H1 (cell line): ENCODE measurements around the gene SHC1. TPM values are rescaled to one million over a fixed set of nuclear protein-coding genes. Genes with fewer than 3 reads are reported as not detected.
A peak's percentile ranks its signal among the peaks of the same experiment; 100 is the strongest.

ENCODE experiments used
- CTCF ChIA-PET: fragments of 300-600 bp; sonication (Branson Sonifier 250); formaldehyde crosslinking; loops from one replicate; lab custom pipeline; 2021; ENCODE audit not compliant: partially characterized antibody; lab: Charles Lee
- POLR2A ChIA-PET: fragments of 300-600 bp; sonication (Branson Sonifier 250); formaldehyde crosslinking; loops from one replicate; lab custom pipeline; 2021; ENCODE audit warnings: inconsistent platforms; ENCODE audit not compliant: partially characterized antibody; lab: Charles Lee
- DNase-seq, 2 experiments: peaks; one replicate each; pipeline versions ENCODE4 v3.0.0 to v3.0.0-alpha.2; 2010 to 2022; ENCODE audit warnings: low spot score in 2 of 2, low read depth in 1 of 2, mixed read lengths in 1 of 2
- FAIRE-seq: peaks from 2 replicates; lab custom pipeline; 2011; peaks lifted over from hg19 to GRCh38; lab: Jason Lieb, UNC
- H2AFZ ChIP-seq: 2 replicates; pipeline ENCODE4 v1.8.1; 2012; ENCODE audit warnings: low read length, inconsistent platforms
- H2AK5ac ChIP-seq: 2 replicates; pipeline ENCODE4 v1.6.1; 2013; ENCODE audit warnings: low read depth, low read length
- H2BK120ac ChIP-seq: replicated peaks from 2 replicates; pipeline ENCODE3; 2013; ENCODE audit warnings: low read depth, low read length, inconsistent platforms
- H2BK12ac ChIP-seq: 2 replicates; pipeline ENCODE4 v1.6.1; 2013; ENCODE audit warnings: low read depth, low read length
- H2BK15ac ChIP-seq: 2 replicates; pipeline ENCODE4 v1.6.1; 2013; ENCODE audit warnings: low read length
- H2BK20ac ChIP-seq: 2 replicates; pipeline ENCODE4 v1.6.1; 2013; ENCODE audit warnings: low read length
- H2BK5ac ChIP-seq: 2 replicates; pipeline ENCODE4 v1.6.1; 2013; ENCODE audit warnings: low read depth, low read length
- H3K14ac ChIP-seq: 2 replicates; pipeline ENCODE4 v1.6.1; 2013; ENCODE audit warnings: inconsistent platforms; ENCODE audit not compliant: insufficient read length
- H3K18ac ChIP-seq: 2 replicates; pipeline ENCODE4 v1.6.1; 2013; ENCODE audit warnings: low read length; ENCODE audit errors: extremely low read depth
- H3K23ac ChIP-seq: 2 replicates; pipeline ENCODE4 v1.6.1; 2013; ENCODE audit warnings: inconsistent platforms; ENCODE audit not compliant: insufficient read length
- H3K23me2 ChIP-seq: 2 replicates; pipeline ENCODE4 v1.6.1; 2013; ENCODE audit warnings: low read depth, low read length
- H3K27ac ChIP-seq: 2 replicates; pipeline ENCODE4 v1.6.1; 2011; ENCODE audit warnings: low read depth, low read length, inconsistent platforms
- H3K27me3 ChIP-seq, 4 experiments: replicated peaks in 1 of 4; 1 replicate in 1 of 4; 2 replicates in 3 of 4; pipeline versions ENCODE4 v1.6.1 to v1.8.1; 2011 to 2013; ENCODE audit warnings: low read length in 3 of 4, mild to moderate bottlenecking in 3 of 4, inconsistent platforms in 2 of 4, mixed read lengths in 2 of 4, moderate library complexity in 1 of 4; ENCODE audit not compliant: control insufficient read depth in 3 of 4, insufficient read depth in 3 of 4; ENCODE audit errors: extremely low read depth in 1 of 4
- H3K36me3 ChIP-seq, 4 experiments: 2 replicates each; pipeline versions ENCODE4 v1.6.1 to v1.8.1; 2011 to 2013; ENCODE audit warnings: mild to moderate bottlenecking in 4 of 4, low read length in 3 of 4, moderate library complexity in 2 of 4, control low read depth in 1 of 4, inconsistent platforms in 1 of 4; ENCODE audit not compliant: insufficient read depth in 4 of 4, control insufficient read depth in 2 of 4
- H3K4ac ChIP-seq: replicated peaks from 2 replicates; pipeline ENCODE3; 2013; ENCODE audit warnings: low read length, low read depth, mixed read lengths, inconsistent platforms; ENCODE audit not compliant: insufficient read length
- H3K4me1 ChIP-seq, 4 experiments: replicated peaks in 1 of 4; 1 replicate in 1 of 4; 2 replicates in 3 of 4; pipeline versions ENCODE4 v1.6.1 to v1.8.1; 2011 to 2013; ENCODE audit warnings: low read length in 3 of 4, inconsistent platforms in 2 of 4, mixed read lengths in 1 of 4; ENCODE audit not compliant: insufficient read depth in 4 of 4, control insufficient read depth in 3 of 4
- H3K4me2 ChIP-seq, 2 experiments: 2 replicates each; pipeline versions ENCODE4 v1.6.1 to v1.8.1; 2011 to 2013; ENCODE audit warnings: low read depth in 2 of 2, low read length in 2 of 2, control low read depth in 1 of 2, inconsistent platforms in 1 of 2, mild to moderate bottlenecking in 1 of 2; ENCODE audit not compliant: insufficient read depth in 1 of 2
- H3K4me3 ChIP-seq, 4 experiments: fragments of 200-600, 300-600 bp in 1 of 4; sonication (generic), shearing (Covaris generic), sonication (Bioruptor Twin) in 1 of 4; 2 replicates each; pipeline versions ENCODE4 v1.5.1 to v1.8.1; 2011 to 2016; ENCODE audit warnings: low read length in 4 of 4, low read depth in 3 of 4, control low read depth in 2 of 4, inconsistent platforms in 2 of 4, mild to moderate bottlenecking in 2 of 4, mixed read lengths in 1 of 4, moderate library complexity in 1 of 4; ENCODE audit not compliant: insufficient read depth in 2 of 4; ENCODE audit errors: extremely low read depth in 1 of 4
- H3K56ac ChIP-seq: replicated peaks from 2 replicates; pipeline ENCODE3; 2013; ENCODE audit warnings: low read depth, mild to moderate bottlenecking, mixed read lengths, low read length, inconsistent platforms; ENCODE audit not compliant: insufficient read length
- H3K79me1 ChIP-seq: 2 replicates; pipeline ENCODE4 v1.6.1; 2013; ENCODE audit warnings: low read depth, low read length, control low read depth
- H3K79me2 ChIP-seq, 2 experiments: 2 replicates each; pipeline versions ENCODE4 v1.6.1 to v1.8.1; 2012 to 2013; ENCODE audit warnings: low read length in 2 of 2, mild to moderate bottlenecking in 2 of 2, inconsistent platforms in 1 of 2; ENCODE audit not compliant: insufficient read depth in 2 of 2, control insufficient read depth in 1 of 2
- H3K9ac ChIP-seq, 4 experiments: replicated peaks in 1 of 4; 1 replicate in 1 of 4; 2 replicates in 3 of 4; pipeline versions ENCODE4 v1.6.1 to v1.8.1; 2011 to 2013; ENCODE audit warnings: low read depth in 3 of 4, low read length in 3 of 4, control low read depth in 2 of 4, mild to moderate bottlenecking in 2 of 4, moderate library complexity in 2 of 4, inconsistent platforms in 1 of 4; ENCODE audit errors: extremely low read depth in 1 of 4
- H3K9me3 ChIP-seq, 2 experiments: 2 replicates each; pipeline versions ENCODE4 v1.6.1 to v1.8.1; 2012 to 2013; ENCODE audit warnings: mild to moderate bottlenecking in 2 of 2, moderate library complexity in 2 of 2, control low read depth in 1 of 2, inconsistent platforms in 1 of 2, low read depth in 1 of 2, low read length in 1 of 2, mixed read lengths in 1 of 2; ENCODE audit not compliant: insufficient read depth in 2 of 2
- H4K20me1 ChIP-seq, 2 experiments: replicated peaks in 1 of 2; 2 replicates each; pipeline versions ENCODE3 to v1.8.1; 2011 to 2013; ENCODE audit warnings: inconsistent platforms in 2 of 2, low read length in 2 of 2, mild to moderate bottlenecking in 1 of 2; ENCODE audit not compliant: insufficient read depth in 2 of 2, control insufficient read depth in 1 of 2
- H4K5ac ChIP-seq: 2 replicates; pipeline ENCODE4 v1.6.1; 2013; ENCODE audit warnings: low read length, low read depth, mixed read lengths, inconsistent platforms; ENCODE audit not compliant: insufficient read length
- H4K8ac ChIP-seq: 2 replicates; pipeline ENCODE4 v1.8.0; 2013; ENCODE audit warnings: mild to moderate bottlenecking, moderate library complexity, low read length, inconsistent platforms; ENCODE audit not compliant: insufficient read depth; ENCODE audit errors: extremely low read depth
- H4K91ac ChIP-seq: replicated peaks from 2 replicates; pipeline ENCODE3; 2013; ENCODE audit warnings: low read length, mixed read lengths, inconsistent platforms; ENCODE audit not compliant: insufficient read length
- CEBPB ChIP-seq: IDR thresholded peaks from 2 replicates; pipeline ENCODE4 v1.6.1; 2012; ENCODE audit warnings: low read depth, low read length
- CHD2 ChIP-seq: IDR thresholded peaks from 2 replicates; pipeline ENCODE4 v1.6.1; 2012; ENCODE audit warnings: low read length, improper control_type of control experiment
- CTBP2 ChIP-seq: IDR thresholded peaks from 2 replicates; pipeline ENCODE4 v1.7.0; 2011; ENCODE audit warnings: borderline replicate concordance, mild to moderate bottlenecking, moderate library complexity, mixed read lengths, low read length; ENCODE audit not compliant: insufficient read depth, insufficient read length
- EGR1 ChIP-seq: IDR thresholded peaks from 2 replicates; pipeline ENCODE4 v1.6.1; 2011; ENCODE audit warnings: low read depth, low read length, borderline replicate concordance
- GABPA ChIP-seq: IDR thresholded peaks from 2 replicates; pipeline ENCODE4 v1.6.1; 2011; ENCODE audit warnings: mild to moderate bottlenecking, low read length, moderate library complexity, borderline replicate concordance; ENCODE audit not compliant: insufficient read depth
- GTF2F1 ChIP-seq: IDR thresholded peaks from 2 replicates; pipeline ENCODE4 v1.6.1; 2012; ENCODE audit warnings: low read depth, low read length, improper control_type of control experiment, borderline replicate concordance
- KDM1A ChIP-seq: fragments of 200-600, 300-600 bp; sonication (generic); IDR thresholded peaks from 2 replicates; pipeline ENCODE4 v1.7.1; 2016; ENCODE audit warnings: mild to moderate bottlenecking, low read length, borderline replicate concordance
- KDM5A ChIP-seq: fragments of 200-600 bp; IDR thresholded peaks from 2 replicates; pipeline ENCODE4 v1.7.1; 2012; ENCODE audit warnings: mild to moderate bottlenecking, low read length, inconsistent platforms, mixed read lengths
- SAP30 ChIP-seq: fragments of 300-600 bp; sonication (generic); IDR thresholded peaks from 2 replicates; pipeline ENCODE4 v1.7.1; 2012; ENCODE audit warnings: low read length, moderate library complexity, mild to moderate bottlenecking, inconsistent platforms; ENCODE audit not compliant: insufficient read depth, insufficient replicate concordance
- SIN3A ChIP-seq, 2 experiments: IDR thresholded peaks in 1 of 2; conservative IDR thresholded peaks in 1 of 2; 2 replicates each; pipeline ENCODE4 v1.6.1; 2011 to 2012; ENCODE audit warnings: low read length in 2 of 2, improper control_type of control experiment in 1 of 2, low read depth in 1 of 2, mild to moderate bottlenecking in 1 of 2
- SIX5 ChIP-seq: IDR thresholded peaks from 2 replicates; pipeline ENCODE4 v1.6.1; 2011; ENCODE audit warnings: mild to moderate bottlenecking, low read depth, low read length
- SUZ12 ChIP-seq: fragments of 200-600 bp; sonication (generic); IDR thresholded peaks from 2 replicates; pipeline ENCODE4 v1.6.1; 2012; ENCODE audit warnings: mild to moderate bottlenecking, inconsistent platforms, low read length, moderate library complexity, mixed read lengths
- TCF12 ChIP-seq: IDR thresholded peaks from 2 replicates; pipeline ENCODE4 v1.6.1; 2011; ENCODE audit warnings: low read depth, mild to moderate bottlenecking, low read length
- YY1 ChIP-seq: IDR thresholded peaks from 2 replicates; pipeline ENCODE4 v1.6.1; 2011; ENCODE audit warnings: low read depth, mild to moderate bottlenecking, low read length
- WGBS, 2 experiments: shearing (Covaris generic) in 1 of 2; methylation state at CpG; one replicate each; pipeline versions ENCODE4 v1.1.6 to v1.1.7; 2013 to 2015; ENCODE audit warnings: low lambda C conversion rate in 2 of 2, mixed read lengths in 2 of 2, inconsistent platforms in 1 of 2, low coverage in 1 of 2, missing lambda C conversion rate in 1 of 2; ENCODE audit not compliant: insufficient replicate concordance in 2 of 2, insufficient coverage in 1 of 2, insufficient read length in 1 of 2; ENCODE audit errors: extremely low coverage in 1 of 2, missing lambda C conversion rate in 1 of 2; 5-methylcytosine and 5-hydroxymethylcytosine counted together
- polyA plus RNA-seq, 7 experiments: library from polyadenylated mRNA; depleted of rRNA in 3 of 7; stranded (reverse) in 5 of 7; unstranded in 2 of 7; fragments of >200 nt in 5 of 7; fragments of 200-250 nt in 2 of 7; gene quantifications; 1 replicate in 5 of 7; 2 replicates in 1 of 7; 4 replicates in 1 of 7; pipeline versions ENCODE4 v1.2.1 to v1.2.3, GENCODE V29; 2011 to 2013; ENCODE audit warnings: missing spikeins in 2 of 7, mixed read lengths in 2 of 7
- total RNA-seq: library from RNA; stranded (reverse); fragmentation: NEBNext Ultra II Directional; extraction: Animal tissue kit (Norgen Biotek cat#: 25700); gene quantifications from 2 replicates; pipeline ENCODE4 v1.2.1, GENCODE V29; 2021

The SHC1 gene
- total and polyA plus RNA-seq, 2 of the 8 experiments (the other 6 are each of a cell fraction or from before 2014, with no cell fraction given) = 177 to 212 TPM

DNA sequence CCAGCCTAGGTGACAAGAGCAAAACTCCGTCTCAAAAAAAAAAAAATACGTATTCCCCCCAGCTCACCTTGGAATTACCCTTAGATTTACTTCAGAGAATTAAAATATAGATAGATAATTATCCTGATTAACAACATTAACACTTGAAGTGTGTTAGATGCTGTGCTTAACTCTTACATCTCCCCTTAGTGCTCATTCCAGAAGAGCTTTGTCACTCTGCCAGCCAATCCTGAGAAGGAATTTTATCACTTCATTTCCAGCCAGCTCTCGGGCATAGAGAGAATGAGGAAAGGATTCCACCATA, 1.6 kb upstream of the SHC1 start:
- Histone ChIP-seq H3K9ac (peak overlapping the region in 3 of 4 experiments; percentile 56 to 82 (median 61); a peak in 6 of 7 replicates), H2BK15ac (no peak overlapping the region), H3K4ac (peak overlapping the region; percentile 19), H3K23me2 (peaks cover 29% of the 10 kb centered on the region), H3K23ac (no peak overlapping the region), H3K36me3 (peaks cover 5 to 12% (median 9%) of the 10 kb centered on the region in 4 experiments; a peak in 6 of 8 replicates), H3K56ac (peak overlapping the region; percentile 32), H3K9me3 (no peaks in the 10 kb centered on the region), H3K79me1 (peaks cover 14% of the 10 kb centered on the region; the same call in 1 of the 2 replicates), H3K14ac (no peak overlapping the region), H2BK20ac (no peak overlapping the region), H3K18ac (peak overlapping the region; percentile 20), H3K27ac (peak overlapping the region; percentile 88), H4K91ac (peak overlapping the region; percentile 38), H4K5ac (peak overlapping the region; percentile 35), H3K27me3 (no peaks in the 10 kb centered on the region), H4K20me1 (peaks cover 9 to 12% of the 10 kb centered on the region in 2 experiments), H4K8ac (no peak overlapping the region), H2BK5ac (peak overlapping the region; percentile 99), H2AFZ (no peak overlapping the region), H2AK5ac (peak overlapping the region; percentile 57; the same call in 1 of the 2 replicates), H2BK120ac (peak overlapping the region; percentile 63), H3K4me2 (peak overlapping the region; percentile 78 to 94), H3K4me1 (peaks cover 3 to 22% (median 15%) of the 10 kb centered on the region in 4 experiments), H2BK12ac (peak overlapping the region; percentile 86; the same call in 1 of the 2 replicates), H3K4me3 (peak overlapping the region; percentile 43 to 98 (median 74)), H3K79me2 (peaks cover 22 to 57% of the 10 kb centered on the region in 2 experiments)
- FAIRE-seq (no peak), DNase-seq (no peak)
- WGBS, 2 experiments = 4% methylated on average over 3 of the region's 3 CpGs; no CpG with 5 or more reads in 1 of the 2 experiments
- ChIA-PET POLR2A (interaction anchor here (0.7 to 42.8 kb wide), 24 partner anchors 9 to 361 kb away, joined by 3 to 702 read pairs (median 4); partner anchors contain the start of genes DCST1, DCST2, FLAD1 and LENEP), CTCF (interaction anchor here (0.6 to 20.6 kb wide), 9 partner anchors 10 to 89 kb away, joined by 3 to 334 read pairs (median 3); partner anchors contain the start of genes ADAM15, LENEP and PBXIP1)
- TF ChIP-seq CHD2 (no peak), SIX5 (no peak), KDM5A (no peak), KDM1A (no peak), CEBPB (no peak), SUZ12 (no peak), YY1 (no peak), SIN3A (conservative IDR thresholded peaks at IDR 0.05 in 1 of 2, IDR thresholded peaks at IDR 0.05 in 1 of 2; ENCODE audit: low read depth in 1 of 2, low read length in 2 of 2) (no peak), EGR1 (no peak), TCF12 (no peak), SAP30 (no peak), CTBP2 (no peak), GTF2F1 (no peak), GABPA (no peak)
